PFSK-1 (cell line): Measurements from ENCODE around the gene PCDHGB7.

ENCODE experiments used
- POLR2AphosphoS5 ChIP-seq: IDR thresholded peaks from 2 replicates; pipeline ENCODE4 v1.6.1; 2012; ENCODE audit warnings: low read depth, mild to moderate bottlenecking, control low read depth, low read length, moderate library complexity
- TAF1 ChIP-seq: IDR thresholded peaks from 2 replicates; pipeline ENCODE4 v1.6.1; 2012; ENCODE audit warnings: low read length, control low read depth, borderline replicate concordance; ENCODE audit not compliant: insufficient read depth
- TF ChIP-seq, protein P1 (sequence below), 2 experiments: IDR thresholded peaks; 2 replicates each; pipeline versions ENCODE4 v1.6.1 to v1.8.0; 2011 to 2012; ENCODE audit warnings: low read depth in 2 of 2, low read length in 2 of 2, control low read depth in 1 of 2, inconsistent platforms in 1 of 2, mild to moderate bottlenecking in 1 of 2, moderate library complexity in 1 of 2; ENCODE audit not compliant: insufficient read depth in 1 of 2

GRCh38 chr5:141402553-141403243, 14.8 kb upstream of the PCDHGB7 start, which contains the start of gene PCDHGA9:
- no peak for TF ChIP-seq POLR2AphosphoS5
- TF ChIP-seq TAF1: no peak
- TF ChIP-seq, protein P1, sequence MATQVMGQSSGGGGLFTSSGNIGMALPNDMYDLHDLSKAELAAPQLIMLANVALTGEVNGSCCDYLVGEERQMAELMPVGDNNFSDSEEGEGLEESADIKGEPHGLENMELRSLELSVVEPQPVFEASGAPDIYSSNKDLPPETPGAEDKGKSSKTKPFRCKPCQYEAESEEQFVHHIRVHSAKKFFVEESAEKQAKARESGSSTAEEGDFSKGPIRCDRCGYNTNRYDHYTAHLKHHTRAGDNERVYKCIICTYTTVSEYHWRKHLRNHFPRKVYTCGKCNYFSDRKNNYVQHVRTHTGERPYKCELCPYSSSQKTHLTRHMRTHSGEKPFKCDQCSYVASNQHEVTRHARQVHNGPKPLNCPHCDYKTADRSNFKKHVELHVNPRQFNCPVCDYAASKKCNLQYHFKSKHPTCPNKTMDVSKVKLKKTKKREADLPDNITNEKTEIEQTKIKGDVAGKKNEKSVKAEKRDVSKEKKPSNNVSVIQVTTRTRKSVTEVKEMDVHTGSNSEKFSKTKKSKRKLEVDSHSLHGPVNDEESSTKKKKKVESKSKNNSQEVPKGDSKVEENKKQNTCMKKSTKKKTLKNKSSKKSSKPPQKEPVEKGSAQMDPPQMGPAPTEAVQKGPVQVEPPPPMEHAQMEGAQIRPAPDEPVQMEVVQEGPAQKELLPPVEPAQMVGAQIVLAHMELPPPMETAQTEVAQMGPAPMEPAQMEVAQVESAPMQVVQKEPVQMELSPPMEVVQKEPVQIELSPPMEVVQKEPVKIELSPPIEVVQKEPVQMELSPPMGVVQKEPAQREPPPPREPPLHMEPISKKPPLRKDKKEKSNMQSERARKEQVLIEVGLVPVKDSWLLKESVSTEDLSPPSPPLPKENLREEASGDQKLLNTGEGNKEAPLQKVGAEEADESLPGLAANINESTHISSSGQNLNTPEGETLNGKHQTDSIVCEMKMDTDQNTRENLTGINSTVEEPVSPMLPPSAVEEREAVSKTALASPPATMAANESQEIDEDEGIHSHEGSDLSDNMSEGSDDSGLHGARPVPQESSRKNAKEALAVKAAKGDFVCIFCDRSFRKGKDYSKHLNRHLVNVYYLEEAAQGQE (IDR thresholded peaks at IDR 0.05; ENCODE audit: insufficient read depth in 1 of 2, low read depth in 2 of 2, low read length in 2 of 2): no peak
